Endothelial cell of umbilical vein (primary cell): Measurements from ENCODE around the gene RPL22.

Source experiments
- EZH2 ChIP-seq: IDR thresholded peaks from 2 replicates; pipeline ENCODE4 v1.6.1; 2012; ENCODE audit warnings: borderline replicate concordance, low read depth, mild to moderate bottlenecking, moderate library complexity, low read length, inconsistent platforms; ENCODE audit not compliant: severe bottlenecking
- POLR2A ChIP-seq: IDR thresholded peaks from 2 replicates; pipeline ENCODE4 v1.6.1; 2012; ENCODE audit warnings: low read depth, mild to moderate bottlenecking, control low read depth, low read length
- POLR2AphosphoS5 ChIP-seq: IDR thresholded peaks from 2 replicates; pipeline ENCODE4 v1.6.1; 2012; ENCODE audit warnings: low read depth, mild to moderate bottlenecking, control low read depth, low read length, moderate library complexity; ENCODE audit not compliant: insufficient read depth
- TF ChIP-seq, protein P1 (sequence below), 2 donors: IDR thresholded peaks; 1 replicate in 1 of 2; 2 replicates in 1 of 2; pipeline ENCODE4 v1.5.1; 2011; ENCODE audit warnings: low read length in 2 of 2, mild to moderate bottlenecking in 2 of 2, moderate library complexity in 2 of 2, control low read depth in 1 of 2, inconsistent platforms in 1 of 2, low read depth in 1 of 2; ENCODE audit not compliant: insufficient read depth in 1 of 2; ENCODE audit errors: extremely low read depth in 1 of 2

DNA sequence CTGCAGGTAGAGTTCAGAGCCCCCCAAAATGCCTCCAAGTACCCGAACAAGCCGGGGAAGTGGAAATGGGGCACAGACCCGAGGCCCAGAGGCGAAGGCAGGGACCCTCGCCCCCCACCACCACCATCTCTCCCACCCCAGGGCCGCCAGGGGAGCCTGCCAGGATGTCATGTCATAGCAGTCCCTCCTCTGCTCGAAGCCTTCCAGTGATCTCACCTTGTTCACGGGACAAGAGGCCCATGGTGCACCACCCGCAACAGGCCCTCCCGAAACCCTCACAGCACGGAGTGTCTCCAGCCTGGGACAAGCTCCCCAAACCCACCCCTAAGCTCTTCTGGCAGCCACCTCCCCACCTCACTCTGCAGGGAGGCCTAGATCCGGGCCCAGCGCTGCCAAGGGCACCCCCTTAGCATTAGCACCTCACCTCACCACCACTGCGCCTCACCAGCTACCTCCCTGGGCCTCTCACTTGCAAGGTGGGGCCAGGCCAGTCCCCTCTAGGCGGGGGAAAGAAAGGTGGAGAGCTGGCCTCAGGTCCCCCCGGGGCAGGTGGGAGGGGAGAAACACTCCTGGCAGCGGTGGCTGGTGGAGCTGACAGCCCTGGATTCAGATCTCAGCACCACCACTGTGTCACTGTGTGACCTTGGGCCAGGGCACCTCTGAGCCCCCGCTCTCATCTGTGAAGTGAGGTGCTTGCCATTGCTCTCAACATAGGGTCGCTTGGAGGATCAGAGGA is 32.6 kb downstream of the RPL22 start:
- TF ChIP-seq POLR2A = no peak
- TF ChIP-seq, protein P1, sequence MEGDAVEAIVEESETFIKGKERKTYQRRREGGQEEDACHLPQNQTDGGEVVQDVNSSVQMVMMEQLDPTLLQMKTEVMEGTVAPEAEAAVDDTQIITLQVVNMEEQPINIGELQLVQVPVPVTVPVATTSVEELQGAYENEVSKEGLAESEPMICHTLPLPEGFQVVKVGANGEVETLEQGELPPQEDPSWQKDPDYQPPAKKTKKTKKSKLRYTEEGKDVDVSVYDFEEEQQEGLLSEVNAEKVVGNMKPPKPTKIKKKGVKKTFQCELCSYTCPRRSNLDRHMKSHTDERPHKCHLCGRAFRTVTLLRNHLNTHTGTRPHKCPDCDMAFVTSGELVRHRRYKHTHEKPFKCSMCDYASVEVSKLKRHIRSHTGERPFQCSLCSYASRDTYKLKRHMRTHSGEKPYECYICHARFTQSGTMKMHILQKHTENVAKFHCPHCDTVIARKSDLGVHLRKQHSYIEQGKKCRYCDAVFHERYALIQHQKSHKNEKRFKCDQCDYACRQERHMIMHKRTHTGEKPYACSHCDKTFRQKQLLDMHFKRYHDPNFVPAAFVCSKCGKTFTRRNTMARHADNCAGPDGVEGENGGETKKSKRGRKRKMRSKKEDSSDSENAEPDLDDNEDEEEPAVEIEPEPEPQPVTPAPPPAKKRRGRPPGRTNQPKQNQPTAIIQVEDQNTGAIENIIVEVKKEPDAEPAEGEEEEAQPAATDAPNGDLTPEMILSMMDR (IDR thresholded peaks at IDR 0.05; ENCODE audit: extremely low read depth in 1 of 2, insufficient read depth in 1 of 2, low read depth in 1 of 2, low read length in 2 of 2) = no peak
- TF ChIP-seq POLR2AphosphoS5 = no peak
- TF ChIP-seq EZH2 = no peak
